Heart left ventricle (tissue), 13 donors: ENCODE data around the gene ITPR3.

Source experiments
- CTCF ChIP-seq, 12 donors: fragments of 200-600 bp; sonication (generic) in 4 of 12; IDR thresholded peaks; one replicate each; pipeline versions ENCODE4 v1.5.0 to v1.8.0; 2018 to 2022; ENCODE audit warnings: antibody characterized with exemption in 12 of 12, mild to moderate bottlenecking in 5 of 12
- POLR2A ChIP-seq, 2 donors: fragments of 450-650 bp; IDR thresholded peaks; one replicate each; pipeline ENCODE4 v1.6.1; 2017; ENCODE audit warnings: antibody characterized with exemption in 2 of 2, mild to moderate bottlenecking in 2 of 2, moderate library complexity in 2 of 2
- donor health status: ischemic (EF 13 %, LVEDD 7.1; RV severe dilation, severe dysfunction).
- donor health status: DM: no; HTN: yes; CAD: no.
- donor health status: DM: no; HTN: no; CAD: no.
- donor health status: ischemic (EF 25% LVEDD 6.9; RV normal size, moderate dysfunction).
- donor health status: ischemic (EF 25% LVEDD 5.7; RV mildly dilated, moderate dysfunction).
- donor health status: ischemic (EF 35%, LVEDD 5.7; RV mildly dilated, moderate dysfunction).
- donor health status: nonischemic (EF 11% LVEDD 7.7; RV severe dilation, severe dysfunction).
- donor health status: DM: yes; HTN: yes; CAD: no.
- donor health status: PGD.
- donor health status: ischemic (EF 29% LVEDD 5.4; RV normal size, mild dysfunction).
- donor health status: nonischemic (EF 23%, LVEDD 6.1; RV moderate dilation, normal function).

GRCh38 chr6:33642897-33643296, 21.8 kb downstream of the ITPR3 start:
- TF ChIP-seq CTCF (IDR thresholded peaks at IDR 0.05), result no peak
- TF ChIP-seq POLR2A (IDR thresholded peaks at IDR 0.05), result no peak
